NCI-H446 treated with DMSO at 0.1 percent for 48 hours (cell line): ENCODE data around the gene ATL3.
"Not testable (repeated sequence)": the region's sequence is repeated elsewhere in the genome, so short reads cannot be mapped to it uniquely, and the experiment has no call there.

Experiments used
- DNase-seq: peaks from one replicate; lab custom pipeline; 2025; lab: John Stamatoyannopoulos, UW

The ATL3 gene

GRCh38 chr11:63619967-63620366 lies 51.2 kb downstream of the ATL3 start:
- no peak for DNase-seq

DNA sequence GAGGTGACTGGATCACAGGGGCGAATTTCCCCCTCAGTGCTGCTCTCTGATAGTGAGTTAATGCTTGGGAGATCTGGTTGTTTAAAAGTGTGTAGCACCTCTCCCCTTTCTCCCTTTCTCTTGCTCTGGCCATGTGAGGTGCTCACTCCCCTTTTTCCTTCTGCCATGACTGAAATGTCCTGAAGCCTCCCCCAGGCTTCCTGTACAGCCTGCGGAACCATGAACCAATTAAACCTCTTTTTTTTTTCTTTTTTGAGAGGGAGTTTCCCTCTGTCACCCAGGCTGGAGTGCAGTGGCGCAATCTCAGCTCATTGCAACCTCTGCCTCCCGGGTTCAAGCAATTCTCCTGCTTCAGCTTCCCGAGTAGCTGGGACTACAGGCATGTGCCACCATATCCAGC lies 53.5 kb downstream of the ATL3 start:
- not testable (repeated sequence) for DNase-seq

DNA sequence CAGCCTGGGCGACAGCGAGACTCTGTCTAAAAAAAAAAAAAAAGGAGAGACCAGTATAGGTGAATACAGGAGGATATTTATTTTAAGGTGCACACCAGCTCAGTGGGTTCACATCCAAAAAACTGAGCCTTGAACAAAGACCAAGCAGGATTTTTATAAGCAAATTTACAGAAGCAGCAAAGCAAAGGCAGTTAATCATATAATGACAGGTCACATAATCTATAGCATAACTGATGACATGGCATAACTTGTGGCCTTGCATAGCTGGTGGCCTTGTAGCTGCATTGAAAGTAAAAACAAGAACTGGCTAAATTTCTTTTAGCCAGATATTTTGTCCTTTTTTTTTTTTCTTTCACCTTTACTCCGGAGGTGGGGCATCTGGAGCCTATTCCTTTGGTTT lies 54.2 kb downstream of the ATL3 start:
- DNase-seq = no peak

DNA sequence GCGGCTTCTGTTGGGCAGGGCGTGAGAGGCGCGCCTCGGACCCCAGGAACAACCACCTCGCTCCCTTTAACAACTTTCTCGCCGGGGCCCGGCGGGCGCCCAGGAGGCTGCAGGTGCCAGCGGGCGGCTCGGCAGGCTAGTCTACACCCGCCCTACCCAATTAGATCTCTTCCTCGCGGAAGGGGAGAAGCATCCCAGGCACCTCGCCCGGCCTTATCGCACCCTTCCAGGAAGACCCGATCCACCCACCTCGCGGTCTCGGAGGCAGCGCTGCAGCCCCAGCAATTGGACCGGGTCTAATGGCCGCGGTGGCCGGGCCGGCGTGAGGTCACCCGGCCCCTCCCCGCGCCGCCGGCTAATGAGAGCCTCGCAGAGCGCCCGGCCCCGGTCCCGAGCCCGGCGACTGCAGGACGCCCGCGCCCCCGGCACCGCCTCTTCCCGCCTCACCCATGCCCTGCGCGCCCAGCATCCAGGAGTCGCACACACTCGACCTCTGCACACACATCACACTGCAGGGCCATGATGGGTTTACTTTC lies 57.0 kb downstream of the ATL3 start, which contains the start of gene PLAAT3:
Gene PLAAT3, minus strand, starts transcription at position 298 of the 536 bp plus-strand sequence. CDS start 419 bp downstream, outside the sequence.
- DNase-seq = no peak

- DNase-seq = no peak
Measured at GRCh38 chr11:63613517-63614135, 57.5 kb downstream of the ATL3 start.

GRCh38 chr11:63612181-63612580 lies 59.0 kb downstream of the ATL3 start:
- no peak for DNase-seq

DNA sequence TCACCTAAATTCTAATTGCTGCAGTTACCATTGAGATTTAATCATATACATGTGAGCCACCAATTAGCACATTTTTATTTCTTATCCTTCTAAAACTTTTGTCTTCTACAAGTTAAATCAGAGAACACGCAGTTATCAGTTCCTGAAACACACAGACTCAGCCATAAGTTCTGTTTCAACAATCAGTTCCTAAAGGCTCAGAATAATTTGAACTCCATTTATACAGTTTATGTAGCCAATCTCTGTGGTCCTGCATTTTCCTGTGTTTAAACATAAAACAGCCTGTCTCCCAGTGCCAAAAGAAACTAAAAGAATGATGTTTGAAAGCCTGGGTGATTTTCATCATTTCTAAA lies 59.8 kb downstream of the ATL3 start:
- no peak for DNase-seq

- no peak for DNase-seq
Measured at GRCh38 chr11:63610604-63611394, 60.4 kb downstream of the ATL3 start.

- DNase-seq = no peak
Measured at GRCh38 chr11:63609971-63610580, 61.1 kb downstream of the ATL3 start.

DNA sequence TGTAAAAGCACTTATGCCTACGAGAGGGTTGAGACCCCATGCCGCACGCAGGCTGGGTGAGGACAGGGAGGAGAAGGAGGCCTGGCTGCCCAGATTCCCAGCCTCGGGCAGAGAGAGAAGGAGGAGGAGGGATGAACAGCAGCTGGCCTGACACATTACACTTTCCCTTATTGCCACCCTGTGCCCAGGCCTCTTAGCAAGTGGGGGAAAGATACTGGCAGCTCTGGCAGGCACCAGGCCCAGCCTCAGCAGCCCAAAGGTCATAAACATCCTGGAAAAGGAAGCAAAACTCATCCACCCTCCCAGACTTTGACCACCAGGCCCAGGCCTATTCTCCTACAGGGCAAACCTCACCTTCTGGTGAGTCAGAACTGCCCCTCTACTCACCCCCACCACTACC lies 61.6 kb downstream of the ATL3 start:
- DNase-seq = no peak

DNA sequence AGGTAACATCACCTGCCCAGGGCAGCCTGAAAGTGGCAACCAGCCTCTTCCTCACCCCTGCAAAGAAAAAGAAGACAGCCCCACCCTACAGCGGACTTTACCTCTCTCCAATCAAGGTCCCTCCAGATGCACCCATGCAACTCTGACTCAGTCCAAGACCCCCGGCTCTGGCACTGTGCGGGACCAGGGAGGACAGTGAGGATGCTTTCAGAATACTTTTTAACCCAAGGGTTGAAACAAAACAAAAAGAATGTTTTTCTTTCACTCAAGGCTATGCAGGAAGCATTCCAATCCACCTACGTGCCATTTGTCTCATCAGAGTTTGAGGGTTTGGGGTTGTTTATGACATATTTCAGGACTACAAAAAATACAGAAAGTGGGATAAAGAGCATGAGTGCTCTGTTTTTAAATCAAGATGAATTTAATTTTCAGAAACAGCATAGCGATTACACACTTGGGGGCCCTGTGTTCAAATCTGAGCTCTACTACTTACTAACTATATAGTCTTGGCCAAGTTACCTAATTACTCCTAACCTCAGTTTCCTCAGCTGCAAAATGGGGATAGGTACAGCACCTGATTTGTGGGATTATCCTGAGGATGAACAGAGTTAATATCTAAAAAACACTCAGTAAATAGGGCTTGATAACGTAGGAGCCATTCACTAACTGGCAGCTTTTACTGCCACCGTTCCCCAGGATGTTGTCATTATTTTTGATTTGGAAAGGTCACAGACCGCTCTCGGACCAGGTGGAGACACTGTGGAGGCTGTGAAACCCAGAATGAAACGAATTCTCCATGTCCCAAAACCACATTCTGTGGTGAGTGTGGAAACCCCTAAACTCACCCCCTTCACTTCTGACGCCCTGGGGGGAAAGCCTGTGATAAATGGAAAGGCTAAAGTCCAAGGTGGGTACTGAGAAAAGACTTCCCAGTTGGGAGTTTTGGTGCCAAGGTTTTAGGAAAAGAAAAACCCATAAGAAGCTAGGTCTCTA lies 62.5 kb downstream of the ATL3 start:
- DNase-seq = no peak

DNA sequence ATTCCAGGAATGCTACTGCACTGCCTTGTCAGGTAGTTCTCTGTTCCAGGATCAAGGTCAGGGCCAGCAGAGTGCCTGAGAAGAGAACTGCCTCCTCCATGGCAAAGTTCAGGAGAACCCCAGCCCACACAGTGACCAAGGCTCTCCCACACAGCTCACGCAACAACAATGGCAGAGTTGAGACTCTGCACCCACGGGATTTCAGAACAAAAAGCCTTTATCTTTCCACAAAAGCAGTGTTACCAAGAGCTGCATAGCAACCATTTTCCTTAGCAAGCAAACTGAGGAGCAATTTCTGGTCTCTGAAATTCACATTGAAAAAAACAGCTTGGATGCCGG lies 68.0 kb downstream of the ATL3 start:
- DNase-seq = no peak

- not testable (repeated sequence) for DNase-seq
Measured at GRCh38 chr11:63602290-63603179, 68.6 kb downstream of the ATL3 start.

- no peak for DNase-seq
Measured at GRCh38 chr11:63599211-63600122, 71.7 kb downstream of the ATL3 start.

- no peak for DNase-seq
Measured at GRCh38 chr11:63598556-63598955, 72.6 kb downstream of the ATL3 start.

DNA sequence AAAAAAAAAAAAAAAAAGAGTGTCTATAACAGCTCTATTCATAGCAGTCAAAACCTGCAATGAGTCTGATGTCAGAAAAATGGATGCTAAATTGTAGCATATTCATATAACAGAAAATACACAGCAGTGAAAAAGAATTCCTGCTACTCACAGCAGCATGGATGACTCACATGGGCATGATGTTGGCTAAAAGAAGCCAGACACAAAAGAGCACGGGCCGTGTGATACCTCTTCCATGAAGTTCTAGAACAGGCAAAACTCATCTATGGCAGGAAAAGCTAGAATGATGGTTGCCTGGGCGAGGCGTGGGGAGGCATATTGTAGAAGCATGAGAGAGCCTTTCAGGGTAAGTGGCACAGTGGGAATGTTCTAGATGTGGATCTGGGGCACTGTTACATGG lies 75.9 kb downstream of the ATL3 start:
- no peak for DNase-seq

DNA sequence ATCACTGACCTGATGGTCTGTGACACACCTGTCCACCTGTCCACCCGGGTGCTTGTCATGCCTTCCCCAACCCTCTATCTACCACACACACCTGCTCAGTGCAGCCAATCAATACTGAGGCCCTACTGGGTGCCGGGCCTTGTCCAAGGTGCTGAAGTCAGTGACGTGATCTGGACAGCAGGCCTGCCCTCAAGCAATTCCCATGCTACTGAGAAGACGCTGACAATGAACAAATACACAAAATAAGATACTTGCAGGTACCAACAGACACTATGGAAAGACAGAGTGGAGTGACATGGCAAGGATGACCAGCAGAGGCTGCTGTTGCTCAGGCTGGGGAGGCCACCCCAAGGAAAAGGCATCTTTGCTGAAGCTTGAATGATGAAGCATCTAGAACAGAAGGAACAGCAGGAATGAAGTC lies 78.2 kb downstream of the ATL3 start:
- no peak for DNase-seq

- DNase-seq = no peak
Measured at GRCh38 chr11:63590024-63590788, 81.0 kb downstream of the ATL3 start.

GRCh38 chr11:63589000-63589399 lies 82.2 kb downstream of the ATL3 start:
- no peak for DNase-seq
